Measurements from ENCODE around the gene MUC2.

GRCh38 chr11:1042626-1043562, 31.8 kb upstream of the MUC2 start:
- TF ChIP-seq CTCF (IDR thresholded peaks at IDR 0.05) = no peak
- no peak for TF ChIP-seq POLR2A (IDR thresholded peaks at IDR 0.05)
- TF ChIP-seq POLR2AphosphoS5 (IDR thresholded peaks at IDR 0.05) = no peak
